ENCODE measurements around the gene PARD6G.

PARD6G gene

GRCh38 chr18:80120932-80121331, 126.4 kb downstream of the PARD6G start:
- TF ChIP-seq, protein P1, sequence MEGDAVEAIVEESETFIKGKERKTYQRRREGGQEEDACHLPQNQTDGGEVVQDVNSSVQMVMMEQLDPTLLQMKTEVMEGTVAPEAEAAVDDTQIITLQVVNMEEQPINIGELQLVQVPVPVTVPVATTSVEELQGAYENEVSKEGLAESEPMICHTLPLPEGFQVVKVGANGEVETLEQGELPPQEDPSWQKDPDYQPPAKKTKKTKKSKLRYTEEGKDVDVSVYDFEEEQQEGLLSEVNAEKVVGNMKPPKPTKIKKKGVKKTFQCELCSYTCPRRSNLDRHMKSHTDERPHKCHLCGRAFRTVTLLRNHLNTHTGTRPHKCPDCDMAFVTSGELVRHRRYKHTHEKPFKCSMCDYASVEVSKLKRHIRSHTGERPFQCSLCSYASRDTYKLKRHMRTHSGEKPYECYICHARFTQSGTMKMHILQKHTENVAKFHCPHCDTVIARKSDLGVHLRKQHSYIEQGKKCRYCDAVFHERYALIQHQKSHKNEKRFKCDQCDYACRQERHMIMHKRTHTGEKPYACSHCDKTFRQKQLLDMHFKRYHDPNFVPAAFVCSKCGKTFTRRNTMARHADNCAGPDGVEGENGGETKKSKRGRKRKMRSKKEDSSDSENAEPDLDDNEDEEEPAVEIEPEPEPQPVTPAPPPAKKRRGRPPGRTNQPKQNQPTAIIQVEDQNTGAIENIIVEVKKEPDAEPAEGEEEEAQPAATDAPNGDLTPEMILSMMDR (IDR thresholded peaks at IDR 0.05; ENCODE audit: low read depth, low read length, poor library complexity, severe bottlenecking): no peak
- TF ChIP-seq EZH2phosphoT487 (IDR thresholded peaks at IDR 0.05; ENCODE audit: borderline replicate concordance, low read length): no peak
- H3K36me3 ChIP-seq (ENCODE audit: control insufficient read depth, low read length): peaks cover 47% of the 10 kb centered on the region
- no peak overlapping the region for H3K27ac ChIP-seq (ENCODE audit: low read depth, low read length)
- peaks cover 78% of the 10 kb centered on the region for H3K79me2 ChIP-seq (ENCODE audit: control insufficient read depth, low read length)
- H3K4me2 ChIP-seq (ENCODE audit: low read length): no peak overlapping the region
- no peaks in the 10 kb centered on the region for H3K9me2 ChIP-seq (replicated peaks; ENCODE audit: control insufficient read depth, low read length)
- no peaks in the 10 kb centered on the region for H3K27me3 ChIP-seq (ENCODE audit: control insufficient read depth, low read length)
- H4K20me1 ChIP-seq (ENCODE audit: control insufficient read depth, insufficient read depth, low read depth, low read length): 0 out of 2 replicates have a peak, but pooled peaks cover 3% of the 10 kb centered on the region
- no peaks in the 10 kb centered on the region for H3F3A ChIP-seq (ENCODE audit: control insufficient read depth, insufficient read depth)
- no peak overlapping the region for H3K4me3 ChIP-seq (ENCODE audit: low read length)
- H3K9me3 ChIP-seq (ENCODE audit: control insufficient read depth, insufficient read depth, low read length): no peaks in the 10 kb centered on the region
- H3K4me1 ChIP-seq (ENCODE audit: control insufficient read depth, low read length): peaks cover 8% of the 10 kb centered on the region

DNA sequence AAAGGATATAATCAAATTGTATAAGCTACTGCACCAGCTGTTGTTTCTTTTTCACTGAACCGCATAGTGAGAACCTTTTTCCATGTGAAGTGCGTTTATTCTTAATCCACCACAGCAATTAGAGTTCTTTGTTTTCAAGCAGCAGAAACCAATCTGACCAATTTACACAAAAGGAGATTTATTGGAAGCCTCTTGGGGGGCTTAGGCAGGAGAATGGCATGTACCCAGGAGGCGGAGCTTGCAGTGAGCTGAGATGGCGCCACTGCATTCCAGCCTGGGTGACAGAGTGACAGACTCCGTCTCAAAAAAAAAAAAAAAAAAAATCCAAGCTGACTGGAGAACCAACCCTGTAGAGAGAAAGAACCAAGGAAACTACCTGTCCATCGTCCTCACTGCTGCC, 128.2 kb downstream of the PARD6G start:
- no peaks in the 10 kb centered on the region for H3K9me3 ChIP-seq (ENCODE audit: control insufficient read depth, insufficient read depth, low read length)
- peaks cover 8% of the 10 kb centered on the region; the same call in 1 of the 2 replicates for H4K20me1 ChIP-seq (ENCODE audit: control insufficient read depth, insufficient read depth, low read depth, low read length)
- H3K4me3 ChIP-seq (ENCODE audit: low read length): no peak overlapping the region
- peaks cover 47% of the 10 kb centered on the region for H3K36me3 ChIP-seq (ENCODE audit: control insufficient read depth, low read length)
- no peak overlapping the region for H3K27ac ChIP-seq (ENCODE audit: low read depth, low read length)
- H3K4me1 ChIP-seq (ENCODE audit: control insufficient read depth, low read length): peaks cover 25% of the 10 kb centered on the region
- no peaks in the 10 kb centered on the region for H3F3A ChIP-seq (ENCODE audit: control insufficient read depth, insufficient read depth)
- H3K4me2 ChIP-seq (ENCODE audit: low read length): no peak overlapping the region
- TF ChIP-seq EZH2phosphoT487 (IDR thresholded peaks at IDR 0.05; ENCODE audit: borderline replicate concordance, low read length): no peak
- TF ChIP-seq, protein P1 (IDR thresholded peaks at IDR 0.05; ENCODE audit: low read depth, low read length, poor library complexity, severe bottlenecking): no peak
- H3K79me2 ChIP-seq (ENCODE audit: control insufficient read depth, low read length): peaks cover 83% of the 10 kb centered on the region
- H3K27me3 ChIP-seq (ENCODE audit: control insufficient read depth, low read length): no peaks in the 10 kb centered on the region
- no peaks in the 10 kb centered on the region for H3K9me2 ChIP-seq (replicated peaks; ENCODE audit: control insufficient read depth, low read length)

GRCh38 chr18:80115035-80115434, 132.3 kb downstream of the PARD6G start:
- H3K27ac ChIP-seq (ENCODE audit: low read depth, low read length): no peak overlapping the region
- H3K9me2 ChIP-seq (replicated peaks; ENCODE audit: control insufficient read depth, low read length): no peaks in the 10 kb centered on the region
- peaks cover 42% of the 10 kb centered on the region for H3K4me1 ChIP-seq (ENCODE audit: control insufficient read depth, low read length)
- H3K27me3 ChIP-seq (ENCODE audit: control insufficient read depth, low read length): no peaks in the 10 kb centered on the region
- no peaks in the 10 kb centered on the region for H3K9me3 ChIP-seq (ENCODE audit: control insufficient read depth, insufficient read depth, low read length)
- H3K4me3 ChIP-seq (ENCODE audit: low read length): no peak overlapping the region
- H3K79me2 ChIP-seq (ENCODE audit: control insufficient read depth, low read length): peaks cover 91% of the 10 kb centered on the region
- no peaks in the 10 kb centered on the region for H3F3A ChIP-seq (ENCODE audit: control insufficient read depth, insufficient read depth)
- peaks cover 18% of the 10 kb centered on the region for H4K20me1 ChIP-seq (ENCODE audit: control insufficient read depth, insufficient read depth, low read depth, low read length)
- TF ChIP-seq EZH2phosphoT487 (IDR thresholded peaks at IDR 0.05; ENCODE audit: borderline replicate concordance, low read length): no peak
- TF ChIP-seq, protein P1 (IDR thresholded peaks at IDR 0.05; ENCODE audit: low read depth, low read length, poor library complexity, severe bottlenecking): no peak
- peaks cover 62% of the 10 kb centered on the region for H3K36me3 ChIP-seq (ENCODE audit: control insufficient read depth, low read length)
- no peak overlapping the region for H3K4me2 ChIP-seq (ENCODE audit: low read length)
